GM21360 (cell line): ENCODE results near the gene OR51B4.
"Not testable (repeated sequence)": the region's sequence is repeated elsewhere in the genome, so short reads cannot be mapped to it uniquely, and the experiment has no call there.

ENCODE experiments used
- ATAC-seq: cut with Tn5 transposase; IDR thresholded peaks from one replicate; pipeline ENCODE4 v1.9.1; 2021; ENCODE audit warnings: mild to moderate bottlenecking, moderate library complexity; ENCODE audit not compliant: unreplicated experiment

OR51B4 gene, protein sequence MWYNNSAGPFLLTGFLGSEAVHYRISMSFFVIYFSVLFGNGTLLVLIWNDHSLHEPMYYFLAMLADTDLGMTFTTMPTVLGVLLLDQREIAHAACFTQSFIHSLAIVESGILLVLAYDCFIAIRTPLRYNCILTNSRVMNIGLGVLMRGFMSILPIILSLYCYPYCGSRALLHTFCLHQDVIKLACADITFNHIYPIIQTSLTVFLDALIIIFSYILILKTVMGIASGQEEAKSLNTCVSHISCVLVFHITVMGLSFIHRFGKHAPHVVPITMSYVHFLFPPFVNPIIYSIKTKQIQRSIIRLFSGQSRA

DNA sequence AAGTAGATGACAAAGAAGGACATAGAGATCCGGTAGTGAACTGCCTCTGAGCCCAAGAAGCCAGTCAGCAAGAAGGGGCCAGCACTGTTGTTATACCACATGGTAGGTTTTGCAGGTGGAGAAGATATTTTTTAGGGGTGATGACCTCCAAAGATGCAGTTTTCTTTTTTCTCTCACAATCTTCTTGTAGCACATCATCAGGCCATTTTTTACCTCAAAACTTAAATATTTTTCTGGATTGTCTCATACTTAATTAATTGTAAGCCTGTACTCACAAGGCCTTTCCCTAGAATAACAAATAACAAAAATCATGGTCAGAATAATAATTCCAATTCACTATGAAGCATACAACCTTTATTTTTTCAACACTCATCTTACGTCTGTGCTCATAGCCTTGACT lies at the start of gene OR51B4:
OR51B4 (minus strand) TSS at position 101 of the 400 bp plus-strand sequence; CDS start at position 101, 0 bp downstream.
- ATAC-seq = no peak

DNA sequence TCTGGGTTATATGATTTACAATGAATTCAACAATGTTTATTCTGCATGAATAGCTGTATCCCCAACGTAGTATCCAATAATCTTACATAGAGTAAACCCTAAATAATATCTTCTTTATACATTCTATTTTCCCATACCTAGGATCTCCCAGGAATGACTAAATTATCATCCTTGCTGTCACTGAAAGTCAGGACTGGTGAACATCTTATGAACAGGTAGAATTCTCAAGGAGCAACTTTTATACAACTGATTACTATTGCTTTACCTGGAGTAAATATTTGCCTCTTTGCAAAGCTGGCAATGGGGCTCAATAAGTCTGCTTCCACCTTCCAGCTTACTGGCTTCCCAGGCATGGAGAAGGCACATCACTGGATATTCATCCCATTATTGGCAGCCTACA lies 49.5 kb upstream of the OR51B4 start, which contains the start of gene OR51B6:
OR51B6 (plus strand) TSS at position 301 of the 400 bp plus-strand sequence; CDS start at position 301, 0 bp downstream.
- no peak for ATAC-seq

DNA sequence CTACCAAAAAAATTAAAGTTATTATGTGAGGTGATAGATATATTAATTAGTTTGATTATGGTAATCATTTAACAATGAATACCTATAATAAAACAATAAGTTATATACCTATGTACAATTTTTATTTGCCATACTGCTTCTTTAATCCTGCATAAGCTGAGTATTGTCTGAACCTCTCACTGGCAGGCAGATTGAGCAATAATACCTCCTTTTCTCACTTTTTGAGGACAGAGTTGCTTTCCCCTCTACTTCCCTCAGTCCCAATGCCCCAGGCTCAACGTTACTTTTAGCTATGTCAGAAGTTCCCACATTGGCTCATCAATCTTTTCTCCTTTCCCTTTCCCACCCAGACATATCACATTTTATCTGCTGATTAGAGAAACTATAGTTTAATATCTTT lies 47.8 kb upstream of the OR51B4 start:
- no peak for ATAC-seq

DNA sequence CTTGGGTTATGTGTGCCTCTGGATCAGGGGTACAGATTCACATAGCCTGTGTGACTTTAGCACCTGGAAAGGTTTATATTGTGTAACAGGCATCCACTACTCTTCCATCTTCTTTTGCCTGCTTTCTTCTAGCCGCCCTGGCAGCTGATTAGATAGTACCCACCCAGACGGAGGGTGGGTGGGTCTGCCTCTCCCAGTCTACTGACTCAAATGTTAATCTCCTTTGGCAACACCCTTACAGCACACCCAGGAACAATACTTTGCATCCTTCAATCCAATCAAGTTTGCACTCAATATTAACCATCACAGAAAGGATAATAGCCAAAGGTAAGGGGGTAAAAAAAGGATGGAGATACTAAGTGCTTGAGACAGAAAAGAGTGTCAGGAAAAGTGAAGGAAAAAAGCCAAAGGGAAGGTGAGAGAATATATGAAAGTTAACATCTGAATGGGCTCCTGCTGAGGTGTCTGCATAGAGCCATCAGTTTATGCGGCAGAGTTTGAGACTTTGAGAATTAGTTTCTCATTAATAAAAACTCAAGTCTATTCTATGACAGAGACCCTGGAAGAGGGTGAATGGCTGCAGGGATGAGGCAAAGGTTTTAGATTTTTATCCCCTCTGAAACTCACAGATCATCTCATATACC lies 46.9 kb upstream of the OR51B4 start:
- no peak for ATAC-seq

DNA sequence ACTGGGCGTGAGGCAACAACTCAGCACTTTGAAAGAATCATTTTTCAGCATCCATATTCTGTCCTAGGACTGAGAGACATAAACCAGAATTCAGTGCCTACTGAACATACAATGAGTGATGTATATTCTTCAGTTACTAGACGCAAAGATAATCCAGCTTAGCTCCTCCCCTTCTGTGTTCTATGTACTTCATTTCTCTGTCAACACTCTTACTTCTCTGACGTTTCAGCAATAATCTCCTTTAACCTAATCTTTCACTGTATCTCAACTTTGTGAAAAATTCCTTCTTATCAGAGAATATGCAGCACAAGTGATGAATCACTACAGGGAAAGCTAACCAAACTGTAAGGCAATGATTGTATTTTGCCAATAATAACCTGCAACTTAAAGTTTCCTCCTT lies 44.1 kb upstream of the OR51B4 start:
- ATAC-seq = no peak

DNA sequence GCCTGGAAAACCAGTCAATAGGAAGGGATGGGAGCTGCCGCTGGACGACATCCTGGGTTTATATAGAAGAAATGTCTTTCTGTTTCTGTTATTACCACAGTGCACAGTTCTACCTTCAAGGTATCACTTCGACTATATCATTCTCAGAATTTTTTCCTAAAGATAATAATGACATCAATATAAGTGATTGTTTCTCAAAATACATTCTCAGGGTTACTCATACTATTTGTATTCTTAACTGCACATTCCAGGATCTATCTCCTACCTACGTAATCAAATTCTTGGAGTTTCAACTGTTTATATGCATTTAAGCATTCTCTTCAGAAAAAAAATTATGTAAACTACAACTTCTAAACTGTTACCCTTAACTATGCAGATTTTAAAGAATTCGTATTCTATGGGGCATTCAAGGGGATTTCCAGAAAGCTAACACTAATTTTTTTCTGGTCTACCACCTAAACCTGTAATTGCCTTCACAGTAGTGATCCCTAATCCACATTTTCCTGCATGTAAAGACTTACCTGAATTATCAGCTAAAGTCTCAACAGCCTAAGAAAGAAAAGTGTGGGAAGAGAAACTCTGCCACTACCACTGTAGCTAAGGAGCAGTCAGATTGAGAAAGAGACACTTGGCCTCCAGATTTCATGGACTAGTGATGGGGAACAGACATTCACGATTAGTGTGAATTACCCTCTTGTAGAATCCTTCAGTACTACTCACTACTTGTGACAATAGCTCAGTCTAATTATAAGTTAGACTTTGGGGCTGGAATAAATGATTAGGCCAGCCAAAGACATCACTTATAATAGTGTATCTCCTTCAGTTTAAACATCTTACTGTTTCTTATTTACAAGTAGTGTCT lies 42.0 kb upstream of the OR51B4 start, which contains the start of gene OR51B5:
OR51B5 (minus strand) TSS at position 51 of the 862 bp plus-strand sequence; CDS start at position 51, 0 bp downstream.
- no peak for ATAC-seq

DNA sequence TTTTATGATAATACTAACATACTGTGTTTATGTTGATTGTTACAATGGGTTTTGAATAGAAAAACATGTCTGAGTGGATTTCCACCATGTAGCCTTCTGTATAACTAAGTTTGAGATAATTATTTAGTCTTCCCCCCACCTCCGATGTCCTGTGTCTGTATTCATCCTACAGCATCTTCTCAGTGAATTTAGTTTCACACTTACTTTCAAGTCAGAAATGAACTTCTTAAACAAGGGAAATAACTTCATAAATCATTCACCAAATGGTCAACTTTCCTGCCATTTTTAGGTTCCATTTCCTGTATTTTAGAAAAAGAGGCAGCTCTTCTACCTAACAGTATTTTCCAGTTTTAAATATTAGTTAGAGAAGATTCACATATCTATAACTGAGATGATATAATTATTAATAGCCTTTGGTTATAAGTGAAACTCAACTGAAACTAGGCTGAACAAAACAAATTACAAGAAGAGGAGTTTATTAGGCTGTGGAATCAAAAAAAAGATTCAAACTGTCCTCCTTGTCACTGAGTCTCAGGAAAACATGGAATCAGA lies 38.1 kb upstream of the OR51B4 start:
- ATAC-seq = no peak

DNA sequence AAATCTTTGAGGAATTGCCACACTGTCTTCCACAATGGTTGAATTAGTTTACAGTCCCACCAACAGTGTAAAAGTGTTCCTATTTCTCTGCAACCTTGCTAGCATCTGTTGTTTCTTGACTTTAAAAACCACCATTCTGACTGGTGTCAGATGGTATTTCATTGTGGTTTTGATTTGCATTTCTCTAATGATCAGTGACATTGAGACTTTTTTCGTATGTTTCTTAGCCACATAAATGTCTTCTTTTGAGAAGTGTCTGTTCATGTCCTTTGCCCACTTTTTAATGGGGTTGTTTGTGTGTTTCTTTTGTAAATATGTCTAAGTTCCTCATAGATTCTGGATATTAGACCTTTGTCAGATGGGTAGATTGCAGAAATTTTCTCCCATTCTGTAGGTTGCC lies 35.5 kb upstream of the OR51B4 start:
- not testable (repeated sequence) for ATAC-seq

DNA sequence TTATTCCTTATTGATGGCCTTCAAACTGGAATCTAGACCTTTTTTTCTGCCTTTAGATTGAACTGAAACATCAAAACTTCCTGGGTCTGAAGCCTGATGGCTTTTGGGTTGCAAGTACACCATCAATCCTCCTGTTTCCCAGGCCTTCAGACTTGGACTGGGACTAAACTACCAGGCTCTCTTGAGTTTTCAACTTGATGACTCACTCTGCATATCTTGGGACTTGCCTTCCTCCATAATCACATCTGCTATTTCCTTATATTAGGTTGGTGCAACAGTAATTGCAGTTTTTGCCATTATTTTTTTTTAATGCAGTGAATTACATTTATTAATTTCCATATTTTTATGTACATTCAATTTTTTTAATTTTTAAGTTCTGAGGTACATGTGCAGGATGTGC lies 34.6 kb upstream of the OR51B4 start:
- no peak for ATAC-seq

DNA sequence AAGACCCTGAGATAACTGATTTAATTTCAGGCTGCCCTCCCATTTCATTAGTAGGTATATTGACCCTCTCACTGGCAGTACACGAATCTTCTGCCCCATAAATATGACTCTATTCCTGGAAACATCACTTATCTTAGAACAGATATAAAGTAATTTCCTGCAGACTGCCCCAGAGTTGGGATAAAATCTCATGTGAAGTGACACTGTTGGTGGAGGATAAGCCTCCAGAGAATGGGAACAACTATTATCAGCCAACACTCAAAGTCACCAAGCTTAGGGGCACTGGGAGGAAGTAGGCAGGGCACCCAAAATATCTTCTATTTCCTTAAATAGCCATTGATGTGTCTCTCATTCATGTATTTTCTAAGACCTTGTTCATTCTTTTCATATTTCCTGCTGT lies 33.4 kb upstream of the OR51B4 start:
- no peak for ATAC-seq

DNA sequence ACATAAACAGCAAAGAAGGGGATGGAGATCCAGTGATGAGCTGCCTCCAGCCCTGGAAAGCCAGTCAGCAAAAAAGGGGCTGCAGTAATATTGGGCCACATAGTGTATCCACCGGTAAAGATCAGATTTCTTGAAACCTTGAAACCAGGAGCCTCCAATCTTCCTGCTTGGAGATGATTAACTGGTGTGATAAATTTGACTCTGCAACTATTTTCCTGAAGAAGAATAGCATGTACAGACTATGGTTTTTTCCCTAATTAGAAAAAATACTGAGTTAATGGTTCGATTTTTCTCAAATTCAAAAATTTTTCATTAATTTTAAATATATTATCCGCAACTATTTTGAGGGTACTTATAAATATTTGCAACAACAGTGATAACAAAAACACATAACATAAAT lies 22.5 kb upstream of the OR51B4 start, which contains the start of gene OR51B2:
OR51B2 (minus strand) TSS at position 101 of the 400 bp plus-strand sequence; CDS start at position 101, 0 bp downstream.
- no peak for ATAC-seq

DNA sequence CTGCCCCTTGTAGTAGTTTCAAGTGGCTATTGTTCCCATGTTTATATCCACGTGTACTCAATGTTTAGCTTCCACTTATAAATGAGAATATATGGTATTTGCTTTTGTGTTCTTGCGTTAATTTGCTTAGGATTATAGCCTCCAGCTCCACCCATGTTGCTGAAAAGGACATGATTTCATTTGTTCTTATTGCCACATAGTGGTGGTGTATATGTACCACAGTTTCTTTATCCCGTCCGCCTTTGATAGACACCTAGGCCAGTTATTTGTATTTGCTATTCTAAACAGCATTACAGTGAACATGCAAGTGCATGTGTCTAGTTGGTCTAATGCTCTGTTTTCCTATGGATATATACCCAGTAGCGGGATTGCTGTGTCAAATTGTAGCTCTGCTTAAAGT lies 15.5 kb upstream of the OR51B4 start:
- no peak for ATAC-seq

DNA sequence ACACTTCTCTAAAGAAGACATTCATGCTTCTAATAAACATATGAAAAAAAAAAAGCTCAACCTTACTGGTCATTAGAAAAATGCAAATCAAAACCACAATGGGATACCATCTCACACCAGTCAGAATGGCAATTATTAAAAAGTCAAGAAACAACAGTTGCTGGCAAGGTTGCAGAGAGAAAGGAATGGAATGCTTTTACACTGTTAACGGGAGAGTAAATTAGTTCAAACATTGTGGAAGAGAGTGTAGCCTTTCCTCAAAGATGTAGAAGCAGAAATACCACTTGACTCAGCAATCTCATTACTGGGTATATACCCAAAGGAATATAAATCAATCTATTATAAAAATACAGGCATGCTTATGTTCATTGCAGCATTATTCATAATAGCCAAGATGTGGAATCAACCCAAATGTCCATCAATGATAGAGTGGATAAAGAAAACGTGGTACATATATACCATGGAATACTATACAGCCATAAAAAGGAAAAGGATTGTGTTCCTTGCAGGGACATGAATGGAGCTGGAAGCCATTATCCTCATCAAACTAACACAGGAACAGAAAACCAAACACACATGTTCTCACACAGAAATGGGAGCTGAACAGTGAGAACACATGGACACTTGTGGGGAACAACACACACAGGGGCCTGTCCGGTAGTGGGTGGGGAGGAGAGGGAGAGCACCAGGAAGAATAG lies 11.7 kb upstream of the OR51B4 start:
- not testable (repeated sequence) for ATAC-seq

DNA sequence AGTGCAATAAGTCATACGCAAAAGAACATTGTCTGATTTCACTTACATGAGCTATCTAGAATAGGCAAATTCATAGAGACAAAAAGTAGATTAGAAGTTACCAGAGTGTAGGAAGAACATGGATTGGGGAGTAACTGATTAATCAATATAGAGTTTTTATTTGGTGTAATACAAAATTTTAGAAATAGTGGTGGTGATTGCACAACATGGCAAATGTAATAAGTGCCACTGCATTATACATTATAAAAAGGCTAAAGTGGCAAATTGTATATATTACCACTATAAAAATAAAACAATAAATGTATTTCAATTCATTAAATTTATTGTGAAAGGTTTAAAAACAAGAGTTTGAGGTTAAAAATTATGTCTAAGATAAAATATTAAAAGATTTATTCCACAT lies 8.7 kb upstream of the OR51B4 start:
- no peak for ATAC-seq

DNA sequence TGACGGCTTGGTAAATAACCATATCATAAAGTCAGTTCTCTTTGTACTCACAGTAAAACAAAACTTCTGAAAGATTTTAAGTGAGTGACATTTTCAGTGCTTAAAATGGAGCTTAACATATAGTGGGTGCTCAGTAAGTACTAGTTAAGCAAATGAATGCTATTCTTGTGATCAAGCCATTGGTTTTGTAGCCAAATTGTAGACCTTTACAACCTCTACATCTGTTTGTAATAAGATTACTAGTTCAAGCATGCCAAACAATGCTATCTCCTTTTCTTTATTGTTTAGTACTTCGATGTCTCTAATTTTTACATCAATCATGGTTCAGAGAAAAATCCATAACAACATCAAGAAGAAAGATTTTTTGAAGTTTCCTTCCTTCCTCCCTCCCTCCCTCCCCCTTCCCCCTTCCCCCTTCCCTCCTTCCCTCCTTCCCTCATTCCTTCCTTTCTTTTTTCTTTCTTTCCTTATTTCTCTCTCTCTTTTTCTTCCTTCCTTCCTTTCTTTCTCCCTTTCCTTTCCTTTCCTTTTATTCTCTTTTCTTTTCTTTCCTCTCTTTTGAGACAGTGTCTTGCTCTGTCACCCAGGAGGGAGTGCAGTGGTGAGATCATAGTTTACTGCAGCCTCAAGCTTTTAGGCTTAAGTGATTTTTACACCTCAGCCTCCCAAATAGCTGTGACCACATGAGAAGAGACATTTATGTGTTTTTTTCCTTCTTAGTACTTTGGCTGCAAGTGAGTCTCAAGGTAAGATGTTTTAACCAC lies 5.7 kb upstream of the OR51B4 start:
- no peak for ATAC-seq

DNA sequence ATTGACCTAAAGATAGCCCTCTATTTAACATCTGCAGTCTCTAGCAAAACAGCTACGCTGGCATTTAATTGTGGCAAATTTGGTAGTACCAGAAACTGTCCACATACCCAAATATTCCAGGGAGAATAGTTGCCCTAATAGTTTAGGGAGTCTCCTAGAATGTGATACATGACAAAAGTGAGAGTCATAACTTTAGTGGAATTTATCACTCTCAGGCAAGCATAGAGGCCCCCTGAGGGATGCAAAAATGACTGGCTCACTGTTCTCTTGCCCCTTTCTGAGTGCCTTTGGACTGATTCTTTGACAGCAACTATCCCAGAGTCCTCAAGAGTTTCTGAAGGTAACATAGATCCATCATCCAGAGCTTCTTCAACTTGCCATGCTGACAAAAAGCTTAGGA lies 2.3 kb upstream of the OR51B4 start:
- no peak for ATAC-seq

DNA sequence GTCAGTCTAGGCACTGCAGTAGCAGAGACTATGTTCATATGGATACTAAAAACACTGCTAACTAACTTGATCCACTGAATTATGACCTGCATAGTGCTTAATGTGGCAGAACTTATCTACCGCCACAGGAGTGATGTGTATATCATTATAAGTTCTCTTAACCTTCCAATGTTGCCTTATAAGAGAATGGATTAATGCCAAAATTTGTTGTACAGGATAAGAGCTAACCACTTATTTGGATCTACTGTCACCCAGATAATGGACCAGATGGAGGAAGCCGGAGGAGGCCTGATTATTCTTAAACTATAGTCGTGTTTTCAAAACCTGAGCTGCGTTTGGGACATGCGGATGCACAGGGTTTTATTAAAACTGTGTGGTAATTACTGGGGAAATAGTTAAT lies 1.9 kb upstream of the OR51B4 start:
- no peak for ATAC-seq

DNA sequence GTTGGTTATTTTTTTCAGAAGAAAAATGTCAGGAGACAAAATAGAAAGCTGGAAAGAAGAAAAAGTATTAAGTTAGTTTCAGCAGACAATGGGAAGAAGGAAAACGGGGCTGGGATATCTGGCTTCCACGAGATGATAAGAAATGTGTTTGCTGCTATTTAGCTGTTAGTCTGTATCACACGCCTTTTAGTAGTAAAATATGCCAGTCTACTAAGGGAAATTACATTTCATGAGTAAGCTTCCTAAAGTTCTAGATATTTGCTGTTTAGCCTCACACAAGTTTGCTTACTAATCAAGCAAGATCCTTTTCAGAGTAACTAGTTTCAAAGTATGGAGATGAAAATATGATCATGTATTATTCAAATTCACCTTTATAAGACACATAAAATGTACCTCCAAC lies 1.5 kb downstream of the OR51B4 start:
- no peak for ATAC-seq

DNA sequence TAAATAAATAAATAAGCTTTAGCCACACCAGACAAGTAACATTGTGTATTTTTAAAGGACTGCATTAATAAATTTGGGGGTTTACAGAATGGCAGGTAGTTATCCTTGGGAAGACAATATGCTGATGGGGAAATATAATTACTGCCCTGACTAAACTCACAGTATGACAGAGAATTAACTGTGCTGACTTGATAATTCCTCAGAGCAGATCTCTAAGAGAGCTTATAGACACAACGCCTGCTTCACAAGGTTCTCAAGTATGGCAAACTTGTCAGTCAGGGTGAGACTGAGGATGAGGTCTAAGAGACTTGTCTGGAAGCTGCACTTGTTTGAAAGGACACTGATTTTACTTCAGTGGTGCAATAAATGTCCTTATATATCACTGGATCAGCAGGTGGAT lies 3.3 kb downstream of the OR51B4 start:
- no peak for ATAC-seq
